IMR-90 (cell line): ENCODE data around the gene FOXN3. TPM values are rescaled to one million over a fixed set of nuclear protein-coding genes. Genes with fewer than 3 reads are reported as not detected.

ENCODE experiments used
- ATAC-seq: fragments of 200-7000 bp; cut with Tn5 transposase; 2 replicates; pipeline ENCODE4 v1.9.1; 2020; ENCODE audit warnings: low read depth, mild to moderate bottlenecking, moderate library complexity
- BruUV-seq: library from RNA; stranded (reverse); fragments of 400-500 nt; replicated peaks from 2 replicates; lab custom pipeline; 2021; lab: Mats Ljungman, UMichigan
- CTCF ChIA-PET: fragments of 300-600 bp; formaldehyde crosslinking; extraction: SDS; loops from one replicate; lab custom pipeline; 2021; ENCODE audit warnings: antibody characterized with exemption; lab: Yijun Ruan, JAX
- POLR2A ChIA-PET: fragments of 300-600 bp; sonication (Branson Sonifier 250); formaldehyde crosslinking; loops from one replicate; lab custom pipeline; 2022; ENCODE audit warnings: antibody characterized with exemption; ENCODE audit not compliant: unreplicated experiment; lab: Charles Lee
- DNase-seq: peaks from one replicate; pipeline ENCODE4 v3.0.0; 2013
- H2AFZ ChIP-seq: replicated peaks from 2 replicates; pipeline ENCODE3; 2013; ENCODE audit warnings: low read length, mild to moderate bottlenecking; ENCODE audit not compliant: poor library complexity
- H2AK5ac ChIP-seq: 2 replicates; pipeline ENCODE4 v1.6.1; 2013; ENCODE audit warnings: low read depth, low read length, inconsistent platforms
- H2AK9ac ChIP-seq: replicated peaks from 2 replicates; pipeline ENCODE3; 2013; ENCODE audit warnings: mild to moderate bottlenecking, low read depth, low read length, moderate library complexity; ENCODE audit not compliant: poor library complexity
- H2BK120ac ChIP-seq: 2 replicates; pipeline ENCODE4 v1.6.1; 2013; ENCODE audit warnings: low read depth, low read length, inconsistent platforms
- H2BK15ac ChIP-seq: 3 replicates; pipeline ENCODE4 v1.6.1; 2013; ENCODE audit warnings: low read depth, low read length, inconsistent platforms
- H2BK20ac ChIP-seq: 2 replicates; pipeline ENCODE4 v1.6.1; 2013; ENCODE audit warnings: low read depth, mild to moderate bottlenecking, inconsistent platforms, low read length, moderate library complexity
- H2BK5ac ChIP-seq: 2 replicates; pipeline ENCODE4 v1.6.1; 2013; ENCODE audit warnings: mild to moderate bottlenecking, low read depth, low read length, inconsistent platforms; ENCODE audit not compliant: poor library complexity, severe bottlenecking
- H3K14ac ChIP-seq: replicated peaks from 2 replicates; pipeline ENCODE4 v1.6.1; 2013; ENCODE audit warnings: low read depth, low read length, inconsistent platforms
- H3K18ac ChIP-seq: 2 replicates; pipeline ENCODE4 v1.6.1; 2013; ENCODE audit warnings: low read depth, low read length, control low read depth
- H3K23ac ChIP-seq: 2 replicates; pipeline ENCODE4 v1.6.1; 2013; ENCODE audit warnings: low read depth, low read length, inconsistent platforms
- H3K27ac ChIP-seq: 2 replicates; pipeline ENCODE4 v1.5.1; 2013; ENCODE audit warnings: mild to moderate bottlenecking, control low read depth, low read length; ENCODE audit not compliant: insufficient read depth
- H3K27me3 ChIP-seq: 2 replicates; pipeline ENCODE4 v1.6.1; 2013; ENCODE audit warnings: low read length; ENCODE audit not compliant: control insufficient read depth, insufficient read depth
- H3K36me3 ChIP-seq: 2 replicates; pipeline ENCODE4 v1.6.1; 2013; ENCODE audit warnings: low read length, mixed read lengths; ENCODE audit not compliant: control insufficient read depth, insufficient read depth
- H3K4ac ChIP-seq: 2 replicates; pipeline ENCODE4 v1.6.1; 2013; ENCODE audit warnings: low read depth, low read length, inconsistent platforms
- H3K4me1 ChIP-seq: 2 replicates; pipeline ENCODE4 v1.6.1; 2013; ENCODE audit warnings: low read length, mixed read lengths; ENCODE audit not compliant: control insufficient read depth, insufficient read depth
- H3K4me2 ChIP-seq: 2 replicates; pipeline ENCODE4 v1.6.1; 2013; ENCODE audit warnings: low read depth, mild to moderate bottlenecking, control low read depth, low read length, moderate library complexity
- H3K4me3 ChIP-seq: 2 replicates; pipeline ENCODE4 v1.5.1; 2013; ENCODE audit warnings: low read depth, mild to moderate bottlenecking, control low read depth, low read length, moderate library complexity; ENCODE audit not compliant: insufficient read depth
- H3K56ac ChIP-seq: 2 replicates; pipeline ENCODE4 v1.6.1; 2013; ENCODE audit warnings: low read length, inconsistent platforms; ENCODE audit not compliant: insufficient read depth; ENCODE audit errors: extremely low read depth
- H3K79me1 ChIP-seq, 2 experiments: 2 replicates each; pipeline ENCODE4 v1.6.1; 2013; ENCODE audit warnings: low read length in 2 of 2, inconsistent platforms in 1 of 2, low read depth in 1 of 2
- H3K9ac ChIP-seq: 2 replicates; pipeline ENCODE4 v1.6.1; 2013; ENCODE audit warnings: low read depth, low read length, control low read depth
- H3K9me1 ChIP-seq: 2 replicates; pipeline ENCODE4 v1.6.1; 2013; ENCODE audit warnings: low read length, inconsistent platforms; ENCODE audit not compliant: insufficient read depth
- H3K9me3 ChIP-seq: 2 replicates; pipeline ENCODE4 v1.6.1; 2013; ENCODE audit warnings: low read length; ENCODE audit not compliant: control insufficient read depth, insufficient read depth
- H4K20me1 ChIP-seq: 2 replicates; pipeline ENCODE4 v1.6.1; 2013; ENCODE audit warnings: low read length, inconsistent platforms; ENCODE audit not compliant: insufficient read depth
- H4K5ac ChIP-seq: 2 replicates; pipeline ENCODE4 v1.6.1; 2013; ENCODE audit warnings: mild to moderate bottlenecking, low read depth, low read length, control low read depth
- H4K8ac ChIP-seq, 2 experiments: 2 replicates each; pipeline ENCODE4 v1.6.1; 2013; ENCODE audit warnings: low read depth in 2 of 2, low read length in 2 of 2, control low read depth in 1 of 2, inconsistent platforms in 1 of 2
- H4K91ac ChIP-seq: 2 replicates; pipeline ENCODE4 v1.6.1; 2013; ENCODE audit warnings: low read depth, low read length, inconsistent platforms; ENCODE audit not compliant: insufficient read depth
- BHLHE40 ChIP-seq: fragments of 150-350 bp; IDR thresholded peaks from 2 replicates; pipeline ENCODE4 v1.6.1; 2016; ENCODE audit warnings: mild to moderate bottlenecking, low read depth, low read length
- CTCF ChIP-seq: conservative IDR thresholded peaks from 2 replicates; pipeline ENCODE4 v1.5.1; 2012; ENCODE audit warnings: mild to moderate bottlenecking, low read depth, low read length, improper control_type of control experiment
- ELK1 ChIP-seq: fragments of 150-350 bp; IDR thresholded peaks from 2 replicates; pipeline ENCODE4 v1.6.1; 2016; ENCODE audit warnings: low read depth, mild to moderate bottlenecking, low read length, moderate library complexity, borderline replicate concordance
- MAZ ChIP-seq: IDR thresholded peaks from 2 replicates; pipeline ENCODE4 v1.6.1; 2012; ENCODE audit warnings: low read depth, mild to moderate bottlenecking, low read length, improper control_type of control experiment, moderate library complexity, borderline replicate concordance
- NFE2L2 ChIP-seq: fragments of 150-350 bp; IDR thresholded peaks from 2 replicates; pipeline ENCODE4 v1.6.1; 2016; ENCODE audit warnings: low read depth, mild to moderate bottlenecking, low read length
- POLR2A ChIP-seq: IDR thresholded peaks from 2 replicates; pipeline ENCODE4 v1.6.1; 2012; ENCODE audit warnings: mild to moderate bottlenecking, low read depth, low read length
- RFX5 ChIP-seq: IDR thresholded peaks from 2 replicates; pipeline ENCODE4 v1.8.0; 2012; ENCODE audit warnings: low read depth, mild to moderate bottlenecking, low read length, moderate library complexity
- WGBS, 2 experiments: methylation state at CpG; one replicate each; pipeline versions ENCODE4 v1.1.5 to v1.1.7; 2013; ENCODE audit warnings: missing lambda C conversion rate in 2 of 2; ENCODE audit not compliant: insufficient read length in 1 of 2; ENCODE audit errors: extremely low coverage in 2 of 2; 5-methylcytosine and 5-hydroxymethylcytosine counted together
- dilution Hi-C: fragments of 300-500 bp; cut with HindIII; formaldehyde crosslinking; loops from one replicate; pipeline ENCODE4 v1.14.3; 2018; ENCODE audit warnings: low sequenced_read_pairs; ENCODE audit not compliant: unreplicated experiment
- in situ Hi-C: fragments of 300-500 bp; cut with MboI; formaldehyde crosslinking; loops from 3 replicates; pipeline ENCODE4 v1.14.3; 2019; ENCODE audit warnings: low sequenced_read_pairs, inconsistent platforms, mixed read lengths
- intact Hi-C: fragments of 100-400 bp; cut with micrococcal nuclease; formaldehyde crosslinking; loops from 2 replicates; pipeline ENCODE4 v1.10.0; 2022
- polyA plus RNA-seq, 3 experiments: library from polyadenylated mRNA; depleted of rRNA; stranded (reverse); fragments of >200 nt; gene quantifications; 2 replicates each; pipeline ENCODE4 v1.2.3, GENCODE V29; 2012; ENCODE audit warnings: low replicate concordance in 1 of 3
- total RNA-seq: library from RNA; depleted of rRNA; stranded (reverse); fragments of >200 nt; gene quantifications from 2 replicates; pipeline ENCODE4 v1.2.3, GENCODE V29; 2012

Gene FOXN3
- total and polyA plus RNA-seq, 2 of the 4 experiments (the other 2 are of a cell fraction) = 22.6 to 33.7 TPM

- Histone ChIP-seq H4K8ac (no peak overlapping the region), H2BK120ac (no peak overlapping the region), H2BK20ac (no peak overlapping the region), H3K4me1 (0 out of 2 replicates have a peak, but pooled peaks cover 2% of the 10 kb centered on the region), H2BK15ac (no peak overlapping the region), H3K79me1 (peaks cover 46 to 54% of the 10 kb centered on the region in 2 experiments), H3K14ac (no peak overlapping the region), H3K9ac (no peak overlapping the region), H3K56ac (no peak overlapping the region), H4K91ac (no peak overlapping the region), H2AK5ac (no peak overlapping the region), H3K4me3 (no peak overlapping the region), H3K23ac (no peak overlapping the region), H3K9me1 (peaks cover 3% of the 10 kb centered on the region; the same call in 1 of the 2 replicates), H3K27ac (no peak overlapping the region), H3K36me3 (no peaks in the 10 kb centered on the region; the same call in 1 of the 2 replicates), H2AK9ac (no peak overlapping the region), H3K4me2 (no peak overlapping the region), H3K27me3 (no peaks in the 10 kb centered on the region), H2BK5ac (no peak overlapping the region), H4K20me1 (peaks cover 10% of the 10 kb centered on the region; the same call in 1 of the 2 replicates), H3K18ac (no peak overlapping the region), H3K4ac (no peak overlapping the region), H3K9me3 (no peaks in the 10 kb centered on the region), H2AFZ (no peak overlapping the region), H4K5ac (no peak overlapping the region)
- BruUV-seq = no TSS peak
- dilution Hi-C loops (no loop called here), in situ Hi-C loops (no loop called here), intact Hi-C loops (no loop called here)
- CTCF ChIA-PET = no interaction called here
- no CpG with 5 or more reads among the region's 3 CpGs for WGBS, 2 experiments
- TF ChIP-seq CTCF (no peak), BHLHE40 (no peak), MAZ (no peak), POLR2A (no peak), NFE2L2 (no peak), RFX5 (no peak), ELK1 (no peak)
- DNase-seq = no peak
- no peak for ATAC-seq
- POLR2A ChIA-PET = no interaction called here
These were observed 220.5 kb downstream of the FOXN3 start for GRCh38 chr14:89196545-89196944.
